Measurements from ENCODE around the gene CDKAL1. TPM values are rescaled to one million over a fixed set of nuclear protein-coding genes. Genes with fewer than 3 reads are reported as not detected.
A peak's percentile ranks its signal among the peaks of the same experiment; 100 is the strongest.
"Not testable (repeated sequence)": the region's sequence is repeated elsewhere in the genome, so short reads cannot be mapped to it uniquely, and the experiment has no call there.

Gene CDKAL1
- total and polyA plus RNA-seq, 9 of the 15 experiments (the other 6 are each of a cell fraction or from before 2014, with no cell fraction given), result 11.2 to 36.3 (median 20.1) TPM

GRCh38 chr6:20719980-20720379 is 185.7 kb downstream of the CDKAL1 start:
- in situ Hi-C loops (cut with MboI), result no loop called here
- CTCF ChIA-PET (ENCODE audit: low intra/inter-chr PET ratio), result no interaction called here
- Histone ChIP-seq H3K79me2 (ENCODE audit: control insufficient read depth, insufficient read depth, low read length) (no peaks in the 10 kb centered on the region), H3K4me3 (no peak overlapping the region), H3K36me3 (ENCODE audit: control insufficient read depth, insufficient read depth, low read length) (no peaks in the 10 kb centered on the region), H3K4me1 (replicated peaks in 1 of 2; ENCODE audit: control insufficient read depth in 2 of 2, insufficient read depth in 2 of 2, low read length in 2 of 2) (no peaks in the 10 kb centered on the region; a peak in 1 of 5 replicates), H2AFZ (ENCODE audit: low read depth, low read length) (no peak overlapping the region), H3K4me2 (ENCODE audit: insufficient read depth, low read length) (no peak overlapping the region), H3K9me1 (ENCODE audit: control insufficient read depth, insufficient read depth, low read length) (no peaks in the 10 kb centered on the region), H3K9ac (ENCODE audit: insufficient read depth in 1 of 2, low read depth in 2 of 2, low read length in 2 of 2) (no peak overlapping the region), H3K27me3 (ENCODE audit: control insufficient read depth in 2 of 2, insufficient read depth in 2 of 2, low read length in 2 of 2) (no peaks in the 10 kb centered on the region), H3K27ac (ENCODE audit: extremely low read depth, low read depth, low read length) (no peak overlapping the region), H3K9me3 (replicated peaks; ENCODE audit: control insufficient read depth, insufficient read depth, low read depth, low read length) (no peaks in the 10 kb centered on the region), H4K20me1 (replicated peaks; ENCODE audit: control insufficient read depth, insufficient read depth, low read length) (no peaks in the 10 kb centered on the region; the same call in 1 of the 2 replicates)
- FAIRE-seq (no peak), DNase-seq (ENCODE audit: extremely low read depth in 1 of 4, low spot score in 3 of 4) (no peak), ATAC-seq (0 out of 3 replicates have a peak, but pooled peaks have one; percentile 20)
- intact Hi-C loops (cut with micrococcal nuclease), result no loop called here
- POLR2A ChIA-PET, result no interaction called here
- no TSS peak for BruUV-seq (replicated peaks)
- TF ChIP-seq WHSC1 (IDR thresholded peaks at IDR 0.05; ENCODE audit: low read length), result no peak
- TF ChIP-seq SRF (CRISPR knock-in tag; IDR thresholded peaks at IDR 0.05), result peak in 1 of 2 experiments; percentile 69; a peak in 1 of 4 replicates
- 79% methylated on average over 2 of the region's 2 CpGs for WGBS (ENCODE audit: insufficient coverage, low coverage, missing lambda C conversion rate)

- CTCF ChIA-PET (ENCODE audit: low intra/inter-chr PET ratio), result interaction anchor here (0.6 kb wide), 1 partner anchor 545 kb away, joined by 9 read pairs; no protein-coding TSS in a partner anchor
- FAIRE-seq; H3K4me3 ChIP-seq; H3K79me2 ChIP-seq (ENCODE audit: control insufficient read depth, insufficient read depth, low read length); ATAC-seq; DNase-seq (ENCODE audit: extremely low read depth in 1 of 4, low spot score in 3 of 4); intact Hi-C loops (cut with micrococcal nuclease); H3K9ac ChIP-seq (ENCODE audit: insufficient read depth in 1 of 2, low read depth in 2 of 2, low read length in 2 of 2); H4K20me1 ChIP-seq (replicated peaks; ENCODE audit: control insufficient read depth, insufficient read depth, low read length); H3K36me3 ChIP-seq (ENCODE audit: control insufficient read depth, insufficient read depth, low read length); H3K4me1 ChIP-seq (replicated peaks in 1 of 2; ENCODE audit: control insufficient read depth in 2 of 2, insufficient read depth in 2 of 2, low read length in 2 of 2); H2AFZ ChIP-seq (ENCODE audit: low read depth, low read length); H3K9me1 ChIP-seq (ENCODE audit: control insufficient read depth, insufficient read depth, low read length); H3K27me3 ChIP-seq (ENCODE audit: control insufficient read depth in 2 of 2, insufficient read depth in 2 of 2, low read length in 2 of 2); BruUV-seq (replicated peaks); H3K9me3 ChIP-seq (replicated peaks; ENCODE audit: control insufficient read depth, insufficient read depth, low read depth, low read length); H3K4me2 ChIP-seq (ENCODE audit: insufficient read depth, low read length); POLR2A ChIA-PET; in situ Hi-C loops (cut with MboI); H3K27ac ChIP-seq (ENCODE audit: extremely low read depth, low read depth, low read length): not testable (repeated sequence)
- WGBS (ENCODE audit: insufficient coverage, low coverage, missing lambda C conversion rate), result 55% methylated on average over 3 of the region's 3 CpGs
- TF ChIP-seq ZNF146 (CRISPR knock-in tag; IDR thresholded peaks at IDR 0.05; ENCODE audit: unreplicated experiment) (peak; percentile 90), BCOR (IDR thresholded peaks at IDR 0.05) (0 out of 2 replicates have a peak, but pooled peaks have one; percentile 20), RBM25 (IDR thresholded peaks at IDR 0.05; ENCODE audit: low read depth, low read length, severe bottlenecking) (peak; percentile 50)
Measured at GRCh38 chr6:20721121-20721520, 186.9 kb downstream of the CDKAL1 start.

All from K562 (cell line).